Keratinocyte (primary cell): ENCODE measurements around the gene NSG2.

Experiments
- EZH2 ChIP-seq: IDR thresholded peaks from one replicate; pipeline ENCODE4 v1.6.1; 2012; ENCODE audit warnings: inconsistent platforms, mild to moderate bottlenecking, low read length, moderate library complexity
- TF ChIP-seq, protein P1 (sequence below), 3 experiments: IDR thresholded peaks in 1 of 3; conservative IDR thresholded peaks in 1 of 3; optimal IDR thresholded peaks in 1 of 3; 2 replicates in 2 of 3; 3 replicates in 1 of 3; pipeline versions ENCODE3 to v1.5.1; 2011; ENCODE audit warnings: low read length in 3 of 3, mild to moderate bottlenecking in 3 of 3, moderate library complexity in 2 of 3, control low read depth in 1 of 3, inconsistent platforms in 1 of 3; ENCODE audit not compliant: insufficient read depth in 2 of 3; ENCODE audit errors: extremely low read depth in 1 of 3

DNA sequence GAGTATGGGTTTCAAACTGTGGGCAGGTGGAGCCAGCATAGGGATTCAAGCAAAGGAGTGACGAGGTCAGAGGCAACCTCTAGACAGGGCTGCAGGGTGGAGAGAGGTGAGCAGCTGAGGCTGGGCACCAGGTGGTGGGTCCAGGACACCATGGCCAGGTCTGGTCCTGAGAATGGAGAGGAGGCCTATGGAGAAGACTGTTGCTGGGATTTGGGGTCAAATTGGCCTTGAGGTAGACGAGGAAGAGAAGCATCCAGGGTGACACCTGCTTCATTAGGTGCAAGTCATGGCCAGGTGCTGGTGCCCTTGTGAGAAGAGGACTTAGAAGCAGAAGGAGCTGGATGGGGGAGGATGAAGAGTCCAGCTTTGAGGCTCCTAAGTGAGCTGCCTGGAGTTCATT is 99.6 kb downstream of the NSG2 start:
- TF ChIP-seq, protein P1, sequence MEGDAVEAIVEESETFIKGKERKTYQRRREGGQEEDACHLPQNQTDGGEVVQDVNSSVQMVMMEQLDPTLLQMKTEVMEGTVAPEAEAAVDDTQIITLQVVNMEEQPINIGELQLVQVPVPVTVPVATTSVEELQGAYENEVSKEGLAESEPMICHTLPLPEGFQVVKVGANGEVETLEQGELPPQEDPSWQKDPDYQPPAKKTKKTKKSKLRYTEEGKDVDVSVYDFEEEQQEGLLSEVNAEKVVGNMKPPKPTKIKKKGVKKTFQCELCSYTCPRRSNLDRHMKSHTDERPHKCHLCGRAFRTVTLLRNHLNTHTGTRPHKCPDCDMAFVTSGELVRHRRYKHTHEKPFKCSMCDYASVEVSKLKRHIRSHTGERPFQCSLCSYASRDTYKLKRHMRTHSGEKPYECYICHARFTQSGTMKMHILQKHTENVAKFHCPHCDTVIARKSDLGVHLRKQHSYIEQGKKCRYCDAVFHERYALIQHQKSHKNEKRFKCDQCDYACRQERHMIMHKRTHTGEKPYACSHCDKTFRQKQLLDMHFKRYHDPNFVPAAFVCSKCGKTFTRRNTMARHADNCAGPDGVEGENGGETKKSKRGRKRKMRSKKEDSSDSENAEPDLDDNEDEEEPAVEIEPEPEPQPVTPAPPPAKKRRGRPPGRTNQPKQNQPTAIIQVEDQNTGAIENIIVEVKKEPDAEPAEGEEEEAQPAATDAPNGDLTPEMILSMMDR (optimal IDR thresholded peaks at IDR 0.05 in 1 of 3, IDR thresholded peaks at IDR 0.05 in 1 of 3, conservative IDR thresholded peaks at IDR 0.05 in 1 of 3; ENCODE audit: extremely low read depth in 1 of 3, insufficient read depth in 2 of 3, low read length in 3 of 3), result no peak
- no peak for TF ChIP-seq EZH2
